GM18909 (cell line): ENCODE data around the gene MUC5AC.
"Not testable (repeated sequence)": the region's sequence is repeated elsewhere in the genome, so short reads cannot be mapped to it uniquely, and the experiment has no call there.

Source experiments
- ATAC-seq: cut with Tn5 transposase; IDR thresholded peaks from one replicate; pipeline ENCODE4 v1.9.1; 2021; ENCODE audit warnings: mild to moderate bottlenecking; ENCODE audit not compliant: unreplicated experiment, poor library complexity

MUC5AC gene

GRCh38 chr11:1174441-1175370, 17.0 kb downstream of the MUC5AC start:
- ATAC-seq = no peak

- ATAC-seq = no peak
These were observed 17.9 kb downstream of the MUC5AC start for GRCh38 chr11:1175461-1176223.

- no peak for ATAC-seq
These were observed 18.7 kb downstream of the MUC5AC start for GRCh38 chr11:1176224-1177019.

DNA sequence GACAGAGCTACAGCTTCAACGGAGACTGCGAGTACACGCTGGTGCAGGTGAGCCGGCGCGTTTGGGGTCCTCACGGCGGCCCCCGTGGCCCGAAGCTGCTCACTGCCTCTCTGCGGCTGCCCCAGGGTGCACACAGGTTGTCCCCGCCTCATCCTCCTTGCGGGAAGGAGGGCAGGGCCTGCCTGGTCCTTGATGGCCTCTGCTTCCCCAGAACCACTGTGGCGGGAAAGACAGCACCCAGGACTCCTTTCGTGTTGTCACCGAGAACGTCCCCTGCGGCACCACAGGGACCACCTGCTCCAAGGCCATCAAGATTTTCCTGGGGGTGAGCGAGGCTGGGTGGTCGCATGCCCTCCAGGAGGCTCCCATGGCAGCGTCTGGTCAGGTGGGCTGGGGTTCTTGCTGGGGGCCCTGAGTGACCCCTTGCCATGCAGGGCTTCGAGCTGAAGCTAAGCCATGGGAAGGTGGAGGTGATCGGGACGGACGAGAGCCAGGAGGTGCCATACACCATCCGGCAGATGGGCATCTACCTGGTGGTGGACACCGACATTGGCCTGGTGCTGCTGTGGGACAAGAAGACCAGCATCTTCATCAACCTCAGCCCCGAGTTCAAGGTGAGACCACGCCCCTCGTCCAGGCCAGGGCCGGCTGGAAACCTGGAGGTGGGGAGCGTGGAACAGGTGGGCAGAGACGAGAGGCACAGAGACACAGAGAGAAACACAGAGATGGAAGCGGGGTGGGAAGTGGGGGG, 19.4 kb downstream of the MUC5AC start:
- ATAC-seq = no peak

GRCh38 chr11:1177771-1178090, 20.0 kb downstream of the MUC5AC start:
- ATAC-seq = no peak

GRCh38 chr11:1178201-1178885, 20.6 kb downstream of the MUC5AC start:
- no peak for ATAC-seq

- no peak for ATAC-seq
These were observed 21.2 kb downstream of the MUC5AC start for GRCh38 chr11:1178906-1179305.

GRCh38 chr11:1179641-1180040, 21.9 kb downstream of the MUC5AC start:
- no peak for ATAC-seq

- no peak for ATAC-seq
These were observed 22.4 kb downstream of the MUC5AC start for GRCh38 chr11:1180171-1180570.

DNA sequence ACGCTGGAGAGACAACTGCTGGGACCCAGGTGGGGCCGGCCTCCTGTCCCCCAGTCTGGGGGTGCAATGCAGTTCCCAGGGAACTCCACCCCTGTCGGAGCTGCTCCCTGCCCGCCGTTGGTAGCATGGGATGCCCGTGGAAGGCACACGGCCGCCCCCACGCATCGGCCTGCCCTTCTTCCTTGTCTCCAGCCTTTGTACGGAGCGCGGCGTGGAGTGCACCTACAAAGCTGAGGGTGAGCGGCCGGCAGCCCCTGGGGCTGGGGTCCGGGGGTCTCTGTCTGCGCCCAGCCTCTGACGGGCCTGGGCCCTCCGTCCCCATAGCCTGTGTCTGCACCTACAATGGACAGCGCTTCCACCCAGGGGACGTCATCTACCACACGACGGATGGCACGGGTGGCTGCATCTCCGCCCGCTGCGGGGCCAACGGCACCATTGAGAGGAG, 23.2 kb downstream of the MUC5AC start:
- no peak for ATAC-seq

DNA sequence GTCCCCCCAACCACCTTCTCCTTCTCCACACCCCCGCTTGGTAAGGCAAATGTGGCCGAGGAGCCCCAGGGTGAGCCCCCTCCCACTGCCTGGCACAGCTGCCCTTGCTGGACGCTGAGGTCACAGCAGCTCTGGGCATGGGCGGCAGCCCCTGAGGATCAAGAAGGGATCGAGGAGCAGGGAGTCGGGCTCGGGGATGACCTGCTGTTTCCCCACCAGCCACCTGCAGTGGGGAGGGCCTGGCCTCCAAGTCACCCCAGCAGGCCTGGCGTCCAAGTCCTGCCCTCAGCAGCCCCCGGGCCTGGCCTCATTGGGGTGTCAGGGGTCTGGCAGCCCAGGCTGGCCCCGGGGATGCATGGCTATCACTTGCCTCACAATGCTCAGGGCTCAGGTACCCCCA, 23.7 kb downstream of the MUC5AC start:
- ATAC-seq = no peak

DNA sequence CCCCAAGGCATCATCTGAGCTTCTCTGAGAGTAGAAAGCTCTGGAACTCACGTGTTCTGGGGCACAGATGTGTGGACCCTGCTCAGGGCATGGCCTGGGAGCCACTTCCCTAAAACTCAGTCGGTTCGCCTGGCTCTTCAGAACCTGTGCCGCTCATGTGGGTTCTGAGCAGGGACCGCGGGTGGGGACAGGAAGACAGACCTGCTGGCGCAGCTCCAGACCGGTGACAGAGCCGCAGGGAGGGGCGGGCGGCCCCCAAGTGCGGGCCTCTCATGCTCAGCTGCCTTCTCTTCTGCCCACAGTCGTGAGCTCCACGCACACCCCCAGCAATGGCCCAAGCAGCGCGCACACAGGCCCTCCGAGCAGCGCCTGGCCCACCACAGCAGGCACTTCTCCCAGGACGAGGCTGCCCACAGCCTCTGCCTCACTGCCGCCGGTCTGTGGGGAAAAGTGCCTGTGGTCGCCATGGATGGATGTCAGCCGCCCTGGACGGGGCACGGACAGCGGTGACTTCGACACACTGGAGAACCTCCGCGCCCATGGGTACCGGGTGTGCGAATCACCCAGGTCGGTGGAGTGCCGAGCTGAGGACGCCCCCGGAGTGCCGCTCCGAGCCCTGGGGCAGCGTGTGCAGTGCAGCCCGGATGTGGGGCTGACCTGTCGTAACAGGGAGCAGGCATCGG, 24.2 kb downstream of the MUC5AC start:
- ATAC-seq = no peak

GRCh38 chr11:1184139-1184538, 26.4 kb downstream of the MUC5AC start:
- ATAC-seq = not testable (repeated sequence)

DNA sequence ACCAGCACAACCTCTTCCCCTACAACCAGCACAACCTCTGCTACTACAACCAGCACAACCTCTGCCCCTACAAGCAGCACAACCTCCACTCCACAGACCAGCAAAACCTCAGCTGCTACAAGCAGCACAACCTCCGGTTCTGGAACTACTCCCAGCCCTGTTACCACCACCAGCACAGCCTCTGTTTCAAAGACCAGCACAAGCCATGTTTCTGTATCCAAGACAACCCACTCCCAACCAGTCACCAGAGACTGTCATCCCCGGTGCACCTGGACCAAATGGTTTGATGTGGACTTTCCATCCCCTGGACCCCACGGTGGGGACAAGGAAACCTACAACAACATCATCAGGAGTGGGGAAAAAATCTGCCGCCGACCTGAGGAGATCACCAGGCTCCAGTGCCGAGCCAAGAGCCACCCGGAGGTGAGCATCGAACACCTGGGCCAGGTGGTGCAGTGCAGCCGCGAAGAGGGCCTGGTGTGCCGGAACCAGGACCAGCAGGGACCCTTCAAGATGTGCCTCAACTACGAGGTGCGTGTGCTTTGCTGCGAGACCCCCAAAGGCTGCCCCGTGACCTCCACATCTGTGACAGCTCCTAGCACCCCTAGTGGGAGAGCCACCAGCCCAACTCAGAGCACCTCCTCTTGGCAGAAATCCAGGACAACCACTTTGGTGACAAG, 30.8 kb downstream of the MUC5AC start:
- ATAC-seq = not testable (repeated sequence)

DNA sequence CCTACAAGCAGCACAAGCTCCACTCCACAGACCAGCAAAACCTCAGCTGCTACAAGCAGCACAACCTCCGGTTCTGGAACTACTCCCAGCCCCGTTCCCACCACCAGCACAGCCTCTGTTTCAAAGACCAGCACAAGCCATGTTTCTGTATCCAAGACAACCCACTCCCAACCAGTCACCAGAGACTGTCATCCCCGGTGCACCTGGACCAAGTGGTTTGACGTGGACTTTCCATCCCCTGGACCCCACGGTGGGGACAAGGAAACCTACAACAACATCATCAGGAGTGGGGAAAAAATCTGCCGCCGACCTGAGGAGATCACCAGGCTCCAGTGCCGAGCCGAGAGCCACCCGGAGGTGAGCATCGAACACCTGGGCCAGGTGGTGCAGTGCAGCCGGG, 32.1 kb downstream of the MUC5AC start:
- not testable (repeated sequence) for ATAC-seq

DNA sequence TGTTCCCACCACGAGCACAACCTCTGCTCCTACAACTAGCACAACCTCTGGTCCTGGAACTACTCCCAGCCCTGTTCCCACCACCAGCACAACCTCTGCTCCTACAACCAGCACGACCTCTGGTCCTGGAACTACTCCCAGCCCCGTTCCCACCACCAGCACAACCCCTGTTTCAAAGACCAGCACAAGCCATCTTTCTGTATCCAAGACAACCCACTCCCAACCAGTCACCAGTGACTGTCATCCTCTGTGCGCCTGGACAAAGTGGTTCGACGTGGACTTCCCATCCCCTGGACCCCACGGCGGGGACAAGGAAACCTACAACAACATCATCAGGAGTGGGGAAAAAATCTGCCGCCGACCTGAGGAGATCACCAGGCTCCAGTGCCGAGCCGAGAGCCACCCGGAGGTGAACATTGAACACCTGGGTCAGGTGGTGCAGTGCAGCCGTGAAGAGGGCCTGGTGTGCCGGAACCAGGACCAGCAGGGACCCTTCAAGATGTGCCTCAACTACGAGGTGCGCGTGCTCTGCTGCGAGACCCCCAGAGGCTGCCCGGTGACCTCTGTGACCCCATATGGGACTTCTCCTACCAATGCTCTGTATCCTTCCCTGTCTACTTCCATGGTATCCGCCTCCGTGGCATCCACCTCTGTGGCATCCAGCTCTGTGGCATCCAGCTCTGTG, 34.2 kb downstream of the MUC5AC start:
- not testable (repeated sequence) for ATAC-seq

DNA sequence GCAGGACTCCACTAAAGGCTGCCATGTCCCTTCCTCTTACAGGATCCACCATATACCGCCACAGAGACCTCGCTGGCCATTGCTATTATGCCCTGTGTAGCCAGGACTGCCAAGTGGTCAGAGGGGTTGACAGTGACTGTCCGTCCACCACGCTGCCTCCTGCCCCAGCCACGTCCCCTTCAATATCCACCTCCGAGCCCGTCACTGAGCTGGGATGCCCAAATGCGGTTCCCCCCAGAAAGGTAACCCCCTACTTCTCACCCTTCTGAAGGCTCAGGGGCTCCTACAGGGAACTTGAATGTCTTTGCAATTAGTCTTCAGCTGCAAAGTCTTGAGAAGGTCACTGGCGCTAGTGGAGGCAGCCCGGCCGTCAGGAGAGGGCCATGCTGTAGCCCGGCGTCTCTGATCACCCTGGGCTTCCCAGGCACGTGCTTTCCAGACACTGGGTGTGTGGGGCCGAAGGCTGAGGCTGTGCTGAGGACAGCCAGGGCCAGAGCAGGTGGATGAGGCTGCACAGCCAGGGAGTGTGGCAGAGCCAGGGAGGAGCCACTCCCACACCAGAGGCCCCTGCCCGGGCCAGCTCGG, 35.1 kb downstream of the MUC5AC start:
- ATAC-seq = no peak
